Brain microvascular endothelial cell (primary cell): ENCODE measurements around the gene CHPF.

ENCODE experiments used
- DNase-seq: peaks from one replicate; pipeline ENCODE4 v3.0.0-alpha.2; 2020
- H3K27ac ChIP-seq: fragments of 250-450 bp; sonication (Bioruptor Pico); 2 replicates; pipeline ENCODE4 v1.5.1; 2020; ENCODE audit warnings: mild to moderate bottlenecking, moderate library complexity
- H3K27me3 ChIP-seq: fragments of 250-450 bp; sonication (Bioruptor Pico); replicated peaks from 2 replicates; pipeline ENCODE4 v1.5.1; 2020; ENCODE audit warnings: mild to moderate bottlenecking
- H3K36me3 ChIP-seq: fragments of 250-450 bp; sonication (Bioruptor Pico); replicated peaks from 2 replicates; pipeline ENCODE4 v1.5.1; 2020; ENCODE audit warnings: mild to moderate bottlenecking
- H3K4me3 ChIP-seq: 2 replicates; pipeline ENCODE4 v1.5.1; 2011; ENCODE audit warnings: low read depth, mild to moderate bottlenecking, control low read depth, low read length, moderate library complexity
- CTCF ChIP-seq: IDR thresholded peaks from 2 replicates; pipeline ENCODE4 v1.5.1; 2011; ENCODE audit warnings: low read depth, mild to moderate bottlenecking, moderate library complexity, low read length, control low read depth, inconsistent platforms; ENCODE audit errors: missing control alignments
- in situ Hi-C: cut with HindIII; loops from 2 replicates; pipeline ENCODE4 v1.10.0; 2017; ENCODE audit warnings: low sequenced_read_pairs, low pct_ligation_motif_present

The CHPF gene

GRCh38 chr2:219554350-219554749 is 10.7 kb upstream of the CHPF start:
- in situ Hi-C loops: no loop called here
- no peaks in the 10 kb centered on the region for H3K36me3 ChIP-seq
- no peak overlapping the region for H3K27ac ChIP-seq
- no peak overlapping the region for H3K4me3 ChIP-seq
- no peaks in the 10 kb centered on the region for H3K27me3 ChIP-seq
- DNase-seq: no peak
- no peak for TF ChIP-seq CTCF

- Histone ChIP-seq H3K27me3 (no peaks in the 10 kb centered on the region), H3K36me3 (no peaks in the 10 kb centered on the region)
- in situ Hi-C loops: no loop called here
These were observed 9.9 kb upstream of the CHPF start for GRCh38 chr2:219553463-219553963.

GRCh38 chr2:219553168-219553417 is 9.5 kb upstream of the CHPF start:
- in situ Hi-C loops: no loop called here
- peak overlapping the region; percentile 59 for H3K4me3 ChIP-seq
- H3K36me3 ChIP-seq: no peaks in the 10 kb centered on the region
- DNase-seq: no peak
- no peak overlapping the region for H3K27ac ChIP-seq
- TF ChIP-seq CTCF: no peak
- no peaks in the 10 kb centered on the region for H3K27me3 ChIP-seq

More at GRCh38 chr2:219553463-219553963, 9.9 kb upstream of the CHPF start:
- H3K27ac ChIP-seq: no peak overlapping the region
- TF ChIP-seq CTCF: no peak
- H3K4me3 ChIP-seq: no peak overlapping the region
- no peak for DNase-seq

- in situ Hi-C loops: no loop called here
- Histone ChIP-seq H3K27ac (no peak overlapping the region), H3K4me3 (peak overlapping the region; percentile 59), H3K27me3 (no peaks in the 10 kb centered on the region), H3K36me3 (no peaks in the 10 kb centered on the region)
- no peak for TF ChIP-seq CTCF
- peak; percentile 68 for DNase-seq
These were observed 9.0 kb upstream of the CHPF start for GRCh38 chr2:219552382-219553167.

- Histone ChIP-seq H3K36me3 (no peaks in the 10 kb centered on the region), H3K27ac (no peak overlapping the region), H3K4me3 (peak overlapping the region; percentile 59), H3K27me3 (no peaks in the 10 kb centered on the region)
- in situ Hi-C loops: no loop called here
- TF ChIP-seq CTCF: no peak
- DNase-seq: no peak
These were observed 8.1 kb upstream of the CHPF start for GRCh38 chr2:219551441-219552381.
